AG04450 (cell line): Measurements from ENCODE around the gene NLGN4X. TPM values are rescaled to one million over a fixed set of nuclear protein-coding genes. Genes with fewer than 3 reads are reported as not detected.

ENCODE experiments used
- CTCF ChIA-PET: fragments of 300-600, 350-600 bp; formaldehyde crosslinking; extraction: SDS; loops from one replicate; lab custom pipeline; 2022; ENCODE audit warnings: antibody characterized with exemption, inconsistent platforms; lab: Charles Lee
- POLR2A ChIA-PET: fragments of 350-600 bp; formaldehyde crosslinking; extraction: SDS; loops from one replicate; lab custom pipeline; 2021; ENCODE audit warnings: antibody characterized with exemption, inconsistent platforms; lab: Yijun Ruan, JAX
- DNase-seq: peaks from one replicate; pipeline ENCODE4 v3.0.0-alpha.2; 2011; ENCODE audit warnings: low read depth, low spot score
- H3K27ac ChIP-seq: one replicate; pipeline ENCODE4 v1.5.1; 2012; ENCODE audit warnings: low read depth, low read length, control low read depth
- H3K27me3 ChIP-seq: one replicate; pipeline ENCODE4 v1.6.0; 2012; ENCODE audit warnings: low read length; ENCODE audit not compliant: control insufficient read depth, insufficient read depth
- H3K4me3 ChIP-seq: 2 replicates; pipeline ENCODE4 v1.5.1; 2011; ENCODE audit warnings: mild to moderate bottlenecking, low read depth, low read length, control low read depth
- H3K9me3 ChIP-seq: 2 replicates; pipeline ENCODE4 v1.5.1; 2012; ENCODE audit warnings: low read length; ENCODE audit not compliant: control insufficient read depth, insufficient read depth
- CTCF ChIP-seq: IDR thresholded peaks from 2 replicates; pipeline ENCODE4 v1.5.1; 2011; ENCODE audit warnings: low read depth, low read length, control low read depth, inconsistent platforms
- polyA plus RNA-seq: library from polyadenylated mRNA; depleted of rRNA; stranded (reverse); fragments of >200 nt; gene quantifications from 2 replicates; pipeline ENCODE4 v1.2.3, GENCODE V29; 2011

Gene NLGN4X
- polyA plus RNA-seq, 1 experiment, result not detected

- no peak for DNase-seq
- Histone ChIP-seq H3K9me3 (peaks cover 17% of the 10 kb centered on the region), H3K27me3 (no peaks in the 10 kb centered on the region), H3K4me3 (no peak overlapping the region), H3K27ac (no peak overlapping the region)
- TF ChIP-seq CTCF, result no peak
- POLR2A ChIA-PET, result no interaction called here
- CTCF ChIA-PET, result no interaction called here
Observed at GRCh38 chrX:6225288-6225910, 3.3 kb downstream of the NLGN4X start.

GRCh38 chrX:6223516-6223915 lies 5.2 kb downstream of the NLGN4X start:
- TF ChIP-seq CTCF, result no peak
- no peak for DNase-seq
- Histone ChIP-seq H3K4me3 (no peak overlapping the region), H3K9me3 (peaks cover 17% of the 10 kb centered on the region), H3K27ac (no peak overlapping the region), H3K27me3 (no peaks in the 10 kb centered on the region)
- CTCF ChIA-PET, result no interaction called here
- POLR2A ChIA-PET, result no interaction called here

- Histone ChIP-seq H3K9me3 (no peaks in the 10 kb centered on the region), H3K4me3 (no peak overlapping the region), H3K27me3 (no peaks in the 10 kb centered on the region), H3K27ac (no peak overlapping the region)
- ChIA-PET CTCF (no interaction called here), POLR2A (no interaction called here)
- DNase-seq, result no peak
- no peak for TF ChIP-seq CTCF
Observed at GRCh38 chrX:6210230-6210629, 18.4 kb downstream of the NLGN4X start.

GRCh38 chrX:6203462-6204215 lies 25.0 kb downstream of the NLGN4X start:
- no peak for DNase-seq
- TF ChIP-seq CTCF, result no peak
- no peaks in the 10 kb centered on the region for H3K27me3 ChIP-seq
- H3K27ac ChIP-seq, result no peak overlapping the region
- ChIA-PET POLR2A (no interaction called here), CTCF (no interaction called here)
- no peak overlapping the region for H3K4me3 ChIP-seq
- H3K9me3 ChIP-seq, result no peaks in the 10 kb centered on the region

GRCh38 chrX:6199486-6199885 lies 29.2 kb downstream of the NLGN4X start:
- ChIA-PET CTCF (no interaction called here), POLR2A (no interaction called here)
- no peak for TF ChIP-seq CTCF
- Histone ChIP-seq H3K27me3 (no peaks in the 10 kb centered on the region), H3K27ac (no peak overlapping the region), H3K4me3 (no peak overlapping the region), H3K9me3 (no peaks in the 10 kb centered on the region; the same call in 1 of the 2 replicates)
- DNase-seq, result no peak
